ENCODE measurements around the gene F7.

- TF ChIP-seq, protein P1, sequence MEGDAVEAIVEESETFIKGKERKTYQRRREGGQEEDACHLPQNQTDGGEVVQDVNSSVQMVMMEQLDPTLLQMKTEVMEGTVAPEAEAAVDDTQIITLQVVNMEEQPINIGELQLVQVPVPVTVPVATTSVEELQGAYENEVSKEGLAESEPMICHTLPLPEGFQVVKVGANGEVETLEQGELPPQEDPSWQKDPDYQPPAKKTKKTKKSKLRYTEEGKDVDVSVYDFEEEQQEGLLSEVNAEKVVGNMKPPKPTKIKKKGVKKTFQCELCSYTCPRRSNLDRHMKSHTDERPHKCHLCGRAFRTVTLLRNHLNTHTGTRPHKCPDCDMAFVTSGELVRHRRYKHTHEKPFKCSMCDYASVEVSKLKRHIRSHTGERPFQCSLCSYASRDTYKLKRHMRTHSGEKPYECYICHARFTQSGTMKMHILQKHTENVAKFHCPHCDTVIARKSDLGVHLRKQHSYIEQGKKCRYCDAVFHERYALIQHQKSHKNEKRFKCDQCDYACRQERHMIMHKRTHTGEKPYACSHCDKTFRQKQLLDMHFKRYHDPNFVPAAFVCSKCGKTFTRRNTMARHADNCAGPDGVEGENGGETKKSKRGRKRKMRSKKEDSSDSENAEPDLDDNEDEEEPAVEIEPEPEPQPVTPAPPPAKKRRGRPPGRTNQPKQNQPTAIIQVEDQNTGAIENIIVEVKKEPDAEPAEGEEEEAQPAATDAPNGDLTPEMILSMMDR (IDR thresholded peaks at IDR 0.05): no peak
- no peak for TF ChIP-seq POLR2A (IDR thresholded peaks at IDR 0.05)
Measured at GRCh38 chr13:113061271-113061625, 44.3 kb upstream of the F7 start.

Data from thyroid gland (tissue), 4 donors.